ENCODE data around the gene ELF3.
A peak's percentile ranks its signal among the peaks of the same experiment; 100 is the strongest.
"Not testable (repeated sequence)": the region's sequence is repeated elsewhere in the genome, so short reads cannot be mapped to it uniquely, and the experiment has no call there.

The ELF3 gene

DNA sequence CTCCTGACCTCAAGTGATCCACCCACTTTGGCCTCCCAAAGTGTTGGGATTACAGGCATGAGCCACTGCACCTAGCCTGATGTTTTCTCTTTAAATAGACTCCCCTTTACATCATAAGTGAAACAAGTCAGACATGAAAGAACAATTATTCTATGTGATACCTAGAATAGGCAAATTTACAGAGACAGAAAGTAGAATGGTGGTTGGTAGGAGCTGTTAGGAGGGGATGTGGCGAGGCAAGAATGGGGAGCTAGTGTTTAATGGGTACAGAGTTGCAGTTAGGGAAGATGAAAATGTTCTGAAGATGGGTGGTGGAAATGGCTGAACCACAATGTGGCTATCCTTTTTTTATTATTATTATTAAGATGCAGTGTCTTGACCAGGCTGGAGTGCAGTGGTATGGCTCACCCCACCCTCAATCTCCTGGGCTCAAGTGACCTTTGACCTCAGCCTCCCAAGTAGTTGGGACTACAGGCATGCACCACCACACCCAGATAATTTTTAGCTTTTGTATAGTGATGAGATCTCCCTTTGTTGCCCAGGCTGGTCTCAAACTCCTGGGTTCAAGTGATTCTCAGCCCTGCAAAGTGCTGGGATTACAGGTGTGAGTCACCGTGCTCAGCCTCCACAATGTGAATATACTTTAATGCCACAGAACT, 28.4 kb downstream of the ELF3 start:
- H3K36me3 ChIP-seq (ENCODE audit: control insufficient read depth in 1 of 2, insufficient read depth in 2 of 2, low read length in 2 of 2): no peaks in the 10 kb centered on the region
- H3K4me1 ChIP-seq (ENCODE audit: control insufficient read depth in 1 of 2, insufficient read depth in 2 of 2, low read length in 2 of 2): no peaks in the 10 kb centered on the region
- H3K27ac ChIP-seq (ENCODE audit: low read length): no peak overlapping the region
- no peaks in the 10 kb centered on the region for H3K9me3 ChIP-seq (ENCODE audit: control insufficient read depth in 1 of 2, low read length in 2 of 2)
- H3K27me3 ChIP-seq (ENCODE audit: low read depth, low read length): no peaks in the 10 kb centered on the region
- no peak overlapping the region for H3K4me3 ChIP-seq (ENCODE audit: low read depth in 1 of 2, low read length in 2 of 2)

DNA sequence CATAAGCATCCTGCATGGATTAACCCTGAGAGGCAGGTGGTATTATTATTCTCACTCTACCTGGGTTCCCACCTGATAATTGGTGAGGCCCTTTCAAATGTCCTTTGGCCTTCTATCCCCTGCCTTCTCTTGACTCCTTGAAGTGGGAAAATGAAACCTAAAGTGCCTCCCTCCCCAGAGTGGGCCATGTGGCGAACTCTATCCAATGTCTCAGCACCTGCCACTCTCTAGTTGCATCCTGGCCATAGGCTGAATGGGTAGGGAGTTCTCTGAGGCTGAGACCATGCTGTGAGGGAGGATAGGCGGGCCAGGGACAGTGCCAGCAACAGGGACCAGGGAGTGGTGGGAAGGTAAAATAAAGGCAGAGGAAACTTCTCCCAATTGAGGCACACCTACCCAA, 35.3 kb downstream of the ELF3 start:
- Histone ChIP-seq H3K36me3 (ENCODE audit: control insufficient read depth in 1 of 2, insufficient read depth in 2 of 2, low read length in 2 of 2) (no peaks in the 10 kb centered on the region), H3K9me3 (ENCODE audit: control insufficient read depth in 1 of 2, low read length in 2 of 2) (no peaks in the 10 kb centered on the region), H3K4me1 (ENCODE audit: control insufficient read depth in 1 of 2, insufficient read depth in 2 of 2, low read length in 2 of 2) (peaks cover 0 to 6% of the 10 kb centered on the region in 2 donors), H3K4me3 (ENCODE audit: low read depth in 1 of 2, low read length in 2 of 2) (no peak overlapping the region), H3K27me3 (ENCODE audit: low read depth, low read length) (no peaks in the 10 kb centered on the region), H3K27ac (ENCODE audit: low read length) (peak overlapping the region; percentile 76)

DNA sequence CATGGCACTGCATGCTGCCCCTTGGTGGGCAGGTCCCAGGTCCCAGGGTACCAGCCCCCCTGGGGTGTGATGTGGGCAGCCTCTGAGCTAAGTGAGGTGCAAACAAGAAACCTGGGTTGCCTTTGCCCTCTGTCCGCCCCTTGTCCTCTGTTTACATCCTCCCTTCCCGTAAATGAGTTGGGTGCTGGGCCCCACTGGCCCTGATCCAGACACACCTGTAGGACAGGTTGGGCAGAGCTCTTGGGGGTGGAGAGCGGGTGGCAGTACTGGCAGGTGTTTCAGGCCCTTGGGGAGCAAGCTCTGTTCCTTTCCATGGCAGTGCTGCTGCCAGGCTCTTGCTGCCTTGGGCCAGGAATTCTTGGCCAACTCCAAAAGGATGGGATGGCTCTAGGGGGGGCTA, 35.8 kb downstream of the ELF3 start:
- H3K27me3 ChIP-seq (ENCODE audit: low read depth, low read length): no peaks in the 10 kb centered on the region
- H3K27ac ChIP-seq (ENCODE audit: low read length): peak overlapping the region; percentile 88
- peaks cover 0 to 6% of the 10 kb centered on the region in 2 donors for H3K4me1 ChIP-seq (ENCODE audit: control insufficient read depth in 1 of 2, insufficient read depth in 2 of 2, low read length in 2 of 2)
- H3K9me3 ChIP-seq (ENCODE audit: control insufficient read depth in 1 of 2, low read length in 2 of 2): no peaks in the 10 kb centered on the region
- H3K36me3 ChIP-seq (ENCODE audit: control insufficient read depth in 1 of 2, insufficient read depth in 2 of 2, low read length in 2 of 2): no peaks in the 10 kb centered on the region
- H3K4me3 ChIP-seq (ENCODE audit: low read depth in 1 of 2, low read length in 2 of 2): no peak overlapping the region

DNA sequence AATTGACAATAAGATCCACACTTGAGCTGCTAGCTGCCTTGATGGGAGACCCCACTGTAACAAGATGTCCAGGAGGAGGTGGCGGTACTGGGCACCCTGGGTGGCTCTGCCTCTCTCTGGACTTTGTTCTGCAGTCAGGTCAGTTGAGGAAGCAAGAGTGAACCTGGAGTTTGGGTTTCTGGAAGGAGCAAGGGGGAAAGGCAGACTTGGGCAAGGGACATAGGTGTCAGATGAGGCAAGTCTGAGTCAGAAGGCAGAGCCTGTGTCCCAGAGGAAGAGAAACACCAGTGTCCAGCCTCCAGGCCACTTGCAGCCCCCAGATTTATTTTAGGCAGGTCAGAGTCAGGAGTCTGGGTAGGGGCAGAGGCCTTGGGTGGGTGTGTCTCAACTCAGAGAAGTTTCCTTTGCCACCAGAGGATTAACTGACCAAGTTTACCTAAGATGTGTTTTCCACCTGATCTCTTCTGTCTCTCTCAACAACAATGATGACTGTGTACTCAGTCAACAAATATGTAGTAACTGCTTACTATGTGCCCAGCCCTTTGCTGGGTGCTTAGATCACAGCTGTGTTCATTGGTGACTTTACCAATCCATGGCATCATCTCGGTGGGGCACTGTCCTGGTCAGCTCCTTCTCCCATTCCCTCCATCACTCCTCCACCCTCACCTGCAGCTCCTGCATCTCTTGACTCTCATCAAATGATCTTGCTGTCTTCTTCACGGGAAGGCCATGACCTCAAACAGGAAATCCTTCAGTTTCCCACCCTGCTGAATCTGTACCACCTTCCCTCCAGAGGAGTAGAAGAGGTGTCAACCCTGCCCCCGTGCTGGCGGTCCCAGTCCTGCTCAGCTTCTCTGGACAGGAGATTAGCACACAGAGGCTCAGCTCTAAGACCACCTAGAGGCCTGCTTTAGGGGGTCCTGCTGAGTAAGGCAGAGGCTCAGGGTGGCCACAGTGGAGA, 36.6 kb downstream of the ELF3 start:
- Histone ChIP-seq H3K4me3 (ENCODE audit: low read depth in 1 of 2, low read length in 2 of 2) (no peak overlapping the region), H3K4me1 (ENCODE audit: control insufficient read depth in 1 of 2, insufficient read depth in 2 of 2, low read length in 2 of 2) (peaks cover 0 to 6% of the 10 kb centered on the region in 2 donors), H3K27ac (ENCODE audit: low read length) (peak overlapping the region; percentile 88), H3K9me3 (ENCODE audit: control insufficient read depth in 1 of 2, low read length in 2 of 2) (no peaks in the 10 kb centered on the region), H3K27me3 (ENCODE audit: low read depth, low read length) (no peaks in the 10 kb centered on the region), H3K36me3 (ENCODE audit: control insufficient read depth in 1 of 2, insufficient read depth in 2 of 2, low read length in 2 of 2) (no peaks in the 10 kb centered on the region)

DNA sequence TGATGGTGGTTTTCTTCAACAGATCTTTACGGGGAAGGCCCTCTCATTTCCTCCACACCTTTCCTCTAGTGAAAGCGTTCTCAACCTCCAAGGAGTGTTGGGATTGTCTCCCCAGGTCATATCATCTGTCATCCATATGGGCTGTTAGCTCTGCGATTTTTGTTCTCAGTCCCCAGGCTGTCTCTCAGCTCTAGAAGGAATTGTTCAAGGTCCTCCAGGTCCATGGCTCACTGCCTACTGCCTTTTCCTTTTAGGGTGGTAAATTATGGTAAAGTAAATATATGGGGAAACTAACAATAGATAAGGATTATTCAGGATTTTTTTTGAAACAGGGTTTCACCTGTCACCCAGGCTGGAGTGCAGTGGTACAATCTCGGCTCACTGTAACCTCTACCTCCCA, 37.6 kb downstream of the ELF3 start:
- Histone ChIP-seq H3K27me3 (ENCODE audit: low read depth, low read length) (no peaks in the 10 kb centered on the region), H3K4me1 (ENCODE audit: control insufficient read depth in 1 of 2, insufficient read depth in 2 of 2, low read length in 2 of 2) (peaks cover 0 to 6% of the 10 kb centered on the region in 2 donors), H3K9me3 (ENCODE audit: control insufficient read depth in 1 of 2, low read length in 2 of 2) (no peaks in the 10 kb centered on the region), H3K27ac (ENCODE audit: low read length) (peak overlapping the region; percentile 88), H3K36me3 (ENCODE audit: control insufficient read depth in 1 of 2, insufficient read depth in 2 of 2, low read length in 2 of 2) (no peaks in the 10 kb centered on the region), H3K4me3 (ENCODE audit: low read depth in 1 of 2, low read length in 2 of 2) (no peak overlapping the region)

DNA sequence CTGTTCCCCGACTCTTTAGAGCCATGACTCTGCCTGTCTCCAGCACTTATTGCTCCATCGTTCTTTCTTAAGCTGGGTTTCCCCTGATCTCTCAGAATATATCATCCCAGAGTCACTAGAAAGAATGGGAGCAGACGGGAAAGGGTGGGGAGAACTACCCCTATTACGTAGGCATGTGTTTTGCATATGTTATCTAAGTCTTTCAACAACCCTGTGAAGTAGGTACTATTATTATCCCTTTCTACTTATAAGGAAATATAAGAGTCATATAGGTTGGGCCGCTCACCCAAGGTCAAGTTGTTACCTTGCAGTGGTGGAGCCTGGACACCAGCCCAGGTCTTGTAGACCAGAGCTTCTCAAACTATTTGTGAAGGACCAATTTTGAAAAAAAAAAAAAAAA, 38.7 kb downstream of the ELF3 start:
- H3K27me3 ChIP-seq (ENCODE audit: low read depth, low read length): no peaks in the 10 kb centered on the region
- no peak overlapping the region for H3K4me3 ChIP-seq (ENCODE audit: low read depth in 1 of 2, low read length in 2 of 2)
- no peaks in the 10 kb centered on the region for H3K9me3 ChIP-seq (ENCODE audit: control insufficient read depth in 1 of 2, low read length in 2 of 2)
- H3K36me3 ChIP-seq (ENCODE audit: control insufficient read depth in 1 of 2, insufficient read depth in 2 of 2, low read length in 2 of 2): no peaks in the 10 kb centered on the region
- H3K4me1 ChIP-seq (ENCODE audit: control insufficient read depth in 1 of 2, insufficient read depth in 2 of 2, low read length in 2 of 2): peaks cover 0 to 6% of the 10 kb centered on the region in 2 donors
- peak overlapping the region; percentile 74 for H3K27ac ChIP-seq (ENCODE audit: low read length)

DNA sequence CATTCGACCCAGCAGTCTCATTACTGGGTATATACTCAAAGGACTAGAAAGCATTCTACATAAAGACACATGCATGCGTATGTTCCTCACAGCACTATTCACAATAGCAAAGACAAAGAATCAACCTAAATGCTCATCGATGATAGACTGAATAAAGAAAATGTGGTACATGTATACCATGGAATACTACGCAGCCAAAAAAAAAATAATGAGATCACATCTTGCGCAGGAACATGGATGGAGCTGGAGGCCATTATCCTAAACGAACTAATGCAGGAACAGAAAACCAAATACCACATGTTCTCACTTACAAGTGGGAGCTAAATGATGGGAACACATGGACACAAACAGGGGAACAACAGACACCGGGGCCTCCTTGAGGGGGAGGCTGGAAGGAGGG, 43.7 kb downstream of the ELF3 start:
- H3K4me1 ChIP-seq (ENCODE audit: control insufficient read depth in 1 of 2, insufficient read depth in 2 of 2, low read length in 2 of 2): no peaks in the 10 kb centered on the region
- no peaks in the 10 kb centered on the region for H3K27me3 ChIP-seq (ENCODE audit: low read depth, low read length)
- H3K36me3 ChIP-seq (ENCODE audit: control insufficient read depth in 1 of 2, insufficient read depth in 2 of 2, low read length in 2 of 2): no peaks in the 10 kb centered on the region

DNA sequence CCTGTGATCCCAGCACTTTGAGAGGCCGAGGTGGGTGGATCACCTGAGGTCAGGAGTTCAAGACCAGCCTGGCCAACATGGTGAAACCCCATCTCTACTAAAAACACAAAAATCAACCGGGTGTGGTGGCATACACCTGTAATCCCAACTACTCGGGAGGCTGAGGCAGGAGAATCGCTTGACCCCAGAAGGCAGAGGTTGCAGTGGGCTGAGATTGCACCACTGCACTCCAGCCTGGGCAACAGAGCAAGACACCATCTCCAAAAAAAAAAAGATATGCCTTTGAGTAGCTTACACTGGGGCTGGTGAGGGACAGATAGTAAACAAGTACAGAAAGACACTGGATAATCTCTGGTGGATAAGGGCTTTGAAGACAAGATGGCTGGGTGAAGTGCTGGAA, 44.3 kb downstream of the ELF3 start:
- H3K27ac ChIP-seq (ENCODE audit: low read length); H3K4me1 ChIP-seq (ENCODE audit: control insufficient read depth in 1 of 2, insufficient read depth in 2 of 2, low read length in 2 of 2); H3K27me3 ChIP-seq (ENCODE audit: low read depth, low read length); H3K36me3 ChIP-seq (ENCODE audit: control insufficient read depth in 1 of 2, insufficient read depth in 2 of 2, low read length in 2 of 2); H3K9me3 ChIP-seq (ENCODE audit: control insufficient read depth in 1 of 2, low read length in 2 of 2); H3K4me3 ChIP-seq (ENCODE audit: low read depth in 1 of 2, low read length in 2 of 2): not testable (repeated sequence)

More for the DNA sequence above, 43.7 kb downstream of the ELF3 start:
- Histone ChIP-seq H3K9me3 (ENCODE audit: control insufficient read depth in 1 of 2, low read length in 2 of 2) (no peaks in the 10 kb centered on the region), H3K4me3 (ENCODE audit: low read depth in 1 of 2, low read length in 2 of 2) (no peak overlapping the region), H3K27ac (ENCODE audit: low read length) (no peak overlapping the region)

DNA sequence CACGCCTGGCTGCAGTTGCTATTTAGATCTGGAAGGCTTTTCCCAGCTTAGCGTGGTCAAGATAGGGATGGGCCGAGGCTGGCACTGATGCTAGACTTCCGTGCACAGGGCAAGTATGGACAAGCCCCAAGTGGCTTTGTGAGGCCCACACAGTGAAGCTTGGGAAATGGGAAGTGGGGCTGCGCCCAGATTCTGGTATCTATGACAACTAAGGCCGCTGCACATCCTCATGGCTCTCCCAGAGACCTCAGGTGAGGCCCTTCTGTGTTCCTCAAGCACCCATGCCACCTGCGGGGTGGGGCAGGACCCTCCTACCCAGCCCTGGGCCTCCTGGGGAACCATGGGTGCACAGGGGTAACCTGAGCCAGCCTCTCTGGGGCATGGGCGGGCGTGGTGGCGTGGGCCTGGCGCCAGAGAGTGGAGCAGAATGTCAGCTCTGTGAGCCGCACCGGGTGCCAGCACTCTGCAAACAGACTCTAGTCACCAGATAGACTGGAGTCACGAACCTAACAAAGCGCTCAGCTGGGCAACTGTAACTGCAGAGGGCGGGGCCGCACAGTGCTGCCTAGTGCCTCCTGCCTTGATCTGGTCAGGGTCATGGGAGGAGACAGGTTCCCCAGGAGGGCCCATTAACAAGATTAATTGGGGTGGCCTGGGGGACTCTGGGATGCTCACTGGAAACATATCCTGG, 46.4 kb downstream of the ELF3 start:
- H3K27ac ChIP-seq (ENCODE audit: low read length): peak overlapping the region; percentile 23
- H3K9me3 ChIP-seq (ENCODE audit: control insufficient read depth in 1 of 2, low read length in 2 of 2): no peaks in the 10 kb centered on the region
- H3K4me1 ChIP-seq (ENCODE audit: control insufficient read depth in 1 of 2, insufficient read depth in 2 of 2, low read length in 2 of 2): no peaks in the 10 kb centered on the region
- no peak overlapping the region for H3K4me3 ChIP-seq (ENCODE audit: low read depth in 1 of 2, low read length in 2 of 2)
- H3K36me3 ChIP-seq (ENCODE audit: control insufficient read depth in 1 of 2, insufficient read depth in 2 of 2, low read length in 2 of 2): no peaks in the 10 kb centered on the region
- no peaks in the 10 kb centered on the region for H3K27me3 ChIP-seq (ENCODE audit: low read depth, low read length)

DNA sequence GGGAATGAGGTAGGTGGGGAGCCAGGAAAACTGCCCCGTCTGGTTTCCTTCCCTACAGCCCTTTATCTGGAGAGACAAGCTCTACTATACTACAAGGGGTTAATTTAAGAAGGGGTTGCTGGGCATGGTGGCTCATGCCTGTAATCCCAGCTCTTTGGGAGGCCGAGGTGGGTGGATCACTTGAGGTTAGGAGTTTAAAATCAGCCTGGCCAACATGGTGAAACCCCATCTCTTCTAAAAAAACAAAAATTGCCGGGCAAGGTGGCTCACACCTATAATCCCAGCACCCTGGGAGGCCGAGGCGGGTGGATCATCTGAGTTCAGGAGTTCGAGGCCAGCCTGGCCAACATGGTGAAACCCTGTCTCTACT, 46.9 kb downstream of the ELF3 start:
- H3K27ac ChIP-seq (ENCODE audit: low read length): not testable (repeated sequence)

More for the DNA sequence above, 46.9 kb downstream of the ELF3 start:
- H3K27me3 ChIP-seq (ENCODE audit: low read depth, low read length); H3K9me3 ChIP-seq (ENCODE audit: control insufficient read depth in 1 of 2, low read length in 2 of 2); H3K4me1 ChIP-seq (ENCODE audit: control insufficient read depth in 1 of 2, insufficient read depth in 2 of 2, low read length in 2 of 2); H3K4me3 ChIP-seq (ENCODE audit: low read depth in 1 of 2, low read length in 2 of 2); H3K36me3 ChIP-seq (ENCODE audit: control insufficient read depth in 1 of 2, insufficient read depth in 2 of 2, low read length in 2 of 2): not testable (repeated sequence)
